Fibroblast of mammary gland (primary cell): ENCODE results near the gene BNIPL.

Source experiments
- DNase-seq: peaks from one replicate; pipeline ENCODE4 v3.0.0-alpha.2; 2010; ENCODE audit warnings: low read depth
- H3K4me3 ChIP-seq: 2 replicates; pipeline ENCODE4 v1.5.1; 2011; ENCODE audit warnings: low read depth, mild to moderate bottlenecking, low read length, moderate library complexity; ENCODE audit not compliant: control insufficient read depth
- TF ChIP-seq, protein P1 (sequence below): conservative IDR thresholded peaks from 2 replicates; pipeline ENCODE4 v1.5.1; 2011; ENCODE audit warnings: low read depth, low read length, inconsistent platforms; ENCODE audit not compliant: control insufficient read depth, insufficient read depth

The BNIPL gene

DNA sequence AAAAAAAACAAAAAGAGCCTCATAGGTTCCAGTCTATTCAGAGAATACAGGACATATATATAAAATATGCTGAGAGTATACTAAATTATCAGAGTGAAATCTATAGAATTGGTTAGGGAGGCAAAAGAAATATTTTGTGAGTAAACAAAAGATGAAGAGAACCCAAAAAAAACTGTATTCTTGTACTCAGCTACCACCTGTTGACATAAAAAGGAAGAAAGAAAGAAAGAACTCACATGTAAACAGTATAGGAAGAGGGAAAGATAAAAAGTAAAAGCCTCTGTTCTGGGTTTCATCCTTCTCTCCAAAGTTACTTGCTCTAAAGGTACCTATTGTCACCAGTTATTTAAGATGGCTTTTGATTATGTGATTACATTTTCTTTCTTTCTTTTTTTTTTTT lies 9.9 kb upstream of the BNIPL start:
- TF ChIP-seq, protein P1, sequence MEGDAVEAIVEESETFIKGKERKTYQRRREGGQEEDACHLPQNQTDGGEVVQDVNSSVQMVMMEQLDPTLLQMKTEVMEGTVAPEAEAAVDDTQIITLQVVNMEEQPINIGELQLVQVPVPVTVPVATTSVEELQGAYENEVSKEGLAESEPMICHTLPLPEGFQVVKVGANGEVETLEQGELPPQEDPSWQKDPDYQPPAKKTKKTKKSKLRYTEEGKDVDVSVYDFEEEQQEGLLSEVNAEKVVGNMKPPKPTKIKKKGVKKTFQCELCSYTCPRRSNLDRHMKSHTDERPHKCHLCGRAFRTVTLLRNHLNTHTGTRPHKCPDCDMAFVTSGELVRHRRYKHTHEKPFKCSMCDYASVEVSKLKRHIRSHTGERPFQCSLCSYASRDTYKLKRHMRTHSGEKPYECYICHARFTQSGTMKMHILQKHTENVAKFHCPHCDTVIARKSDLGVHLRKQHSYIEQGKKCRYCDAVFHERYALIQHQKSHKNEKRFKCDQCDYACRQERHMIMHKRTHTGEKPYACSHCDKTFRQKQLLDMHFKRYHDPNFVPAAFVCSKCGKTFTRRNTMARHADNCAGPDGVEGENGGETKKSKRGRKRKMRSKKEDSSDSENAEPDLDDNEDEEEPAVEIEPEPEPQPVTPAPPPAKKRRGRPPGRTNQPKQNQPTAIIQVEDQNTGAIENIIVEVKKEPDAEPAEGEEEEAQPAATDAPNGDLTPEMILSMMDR, result no peak

GRCh38 chr1:151032164-151032563 lies 4.2 kb upstream of the BNIPL start:
- TF ChIP-seq, protein P1, result no peak
- no peak overlapping the region for H3K4me3 ChIP-seq
- DNase-seq, result no peak

More for the DNA sequence above, 9.9 kb upstream of the BNIPL start:
- no peak overlapping the region for H3K4me3 ChIP-seq
- DNase-seq, result no peak

GRCh38 chr1:151035167-151035566 lies 1.2 kb upstream of the BNIPL start:
- no peak for DNase-seq
- TF ChIP-seq, protein P1, result no peak
- no peak overlapping the region for H3K4me3 ChIP-seq

DNA sequence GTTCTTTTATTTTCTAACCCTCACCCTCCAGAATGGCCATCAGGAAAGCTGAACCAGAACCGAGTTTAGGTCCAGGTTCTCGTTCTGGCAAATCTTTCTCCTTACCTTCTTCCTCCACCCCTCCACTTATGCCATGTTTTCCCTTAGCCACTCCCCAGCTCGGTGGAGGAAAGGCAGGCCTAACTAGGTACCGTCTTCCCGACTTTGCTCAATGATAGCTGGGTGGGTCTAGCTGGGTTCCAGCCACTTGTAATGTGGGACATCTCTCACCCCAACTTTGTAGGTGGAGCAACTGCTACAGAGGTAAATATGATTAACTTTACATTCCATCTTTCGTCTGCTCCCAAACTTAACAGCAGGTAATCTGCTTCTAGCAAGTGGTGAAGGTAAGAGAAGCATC lies 646 bp downstream of the BNIPL start:
- no peak for DNase-seq
- H3K4me3 ChIP-seq, result no peak overlapping the region
- TF ChIP-seq, protein P1, result no peak

GRCh38 chr1:151039521-151039920 lies 3.1 kb downstream of the BNIPL start:
- TF ChIP-seq, protein P1, result no peak
- no peak for DNase-seq

GRCh38 chr1:151043163-151043562 lies 6.8 kb downstream of the BNIPL start:
- DNase-seq, result no peak
- TF ChIP-seq, protein P1, result no peak
- no peak overlapping the region for H3K4me3 ChIP-seq

More at GRCh38 chr1:151039521-151039920, 3.1 kb downstream of the BNIPL start:
- no peak overlapping the region for H3K4me3 ChIP-seq

DNA sequence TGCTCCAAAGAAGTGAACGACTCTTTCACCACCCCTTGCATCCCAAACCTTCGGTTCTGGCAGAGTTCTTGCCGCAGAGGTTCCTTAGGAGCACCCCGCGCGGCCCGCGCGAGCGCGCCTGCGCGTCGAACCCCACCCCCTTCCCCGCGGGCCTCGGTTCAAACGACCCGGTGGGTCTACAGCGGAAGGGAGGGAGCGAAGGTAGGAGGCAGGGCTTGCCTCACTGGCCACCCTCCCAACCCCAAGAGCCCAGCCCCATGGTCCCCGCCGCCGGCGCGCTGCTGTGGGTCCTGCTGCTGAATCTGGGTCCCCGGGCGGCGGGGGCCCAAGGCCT lies 11.2 kb downstream of the BNIPL start, which contains the start of gene C1orf56:
Gene C1orf56, plus strand, starts transcription at position 161 of the 334 bp plus-strand sequence. Its CDS starts 97 bp downstream, at position 258.
- DNase-seq, result peak; percentile 52
- H3K4me3 ChIP-seq, result peak within 1 kb of the TSS; percentile 73
- TF ChIP-seq, protein P1, result no peak
